GM12878 (cell line): ENCODE results near the gene TPT1. TPM values are rescaled to one million over a fixed set of nuclear protein-coding genes. Genes with fewer than 3 reads are reported as not detected.

ENCODE experiments used
- CHD2 ChIP-seq: IDR thresholded peaks from 2 replicates; pipeline ENCODE4 v1.6.1; 2011; ENCODE audit warnings: low read depth, low read length, improper control_type of control experiment, borderline replicate concordance
- CTCF ChIP-seq, 3 experiments: IDR thresholded peaks in 2 of 3; conservative IDR thresholded peaks in 1 of 3; 2 replicates each; pipeline ENCODE4 v1.5.1; 2011; ENCODE audit warnings: low read depth in 3 of 3, low read length in 3 of 3, mild to moderate bottlenecking in 3 of 3, control low read depth in 2 of 3, moderate library complexity in 2 of 3, inconsistent platforms in 1 of 3, mixed read lengths in 1 of 3; ENCODE audit not compliant: control insufficient read depth in 2 of 3, insufficient read depth in 1 of 3; ENCODE audit errors: extremely low read depth in 1 of 3
- E4F1 ChIP-seq: fragments of 450-650 bp; IDR thresholded peaks from 2 replicates; pipeline ENCODE4 v1.6.1; 2018; ENCODE audit warnings: borderline replicate concordance, mild to moderate bottlenecking; ENCODE audit not compliant: partially characterized antibody
- EZH2 ChIP-seq: IDR thresholded peaks from 2 replicates; pipeline ENCODE4 v1.6.1; 2012; ENCODE audit warnings: low read depth, mild to moderate bottlenecking, control low read depth, inconsistent platforms, low read length, borderline replicate concordance; ENCODE audit not compliant: control insufficient read depth
- GABPA ChIP-seq: IDR thresholded peaks from 2 replicates; pipeline ENCODE4 v1.6.1; 2014; ENCODE audit warnings: antibody characterized with exemption, low read depth, mild to moderate bottlenecking, inconsistent platforms
- MAX ChIP-seq: IDR thresholded peaks from 2 replicates; pipeline ENCODE4 v1.6.1; 2012; ENCODE audit warnings: low read depth, low read length, improper control_type of control experiment
- MXI1 ChIP-seq: fragments of 150-350 bp; IDR thresholded peaks from 2 replicates; pipeline ENCODE4 v1.6.1; 2011; ENCODE audit warnings: low read depth, mild to moderate bottlenecking, inconsistent platforms, low read length, improper control_type of control experiment
- NFYA ChIP-seq: IDR thresholded peaks from 2 replicates; pipeline ENCODE4 v1.6.1; 2011; ENCODE audit warnings: low read depth, mild to moderate bottlenecking, low read length, improper control_type of control experiment, borderline replicate concordance
- NR2F1 ChIP-seq: fragments of 450-650 bp; conservative IDR thresholded peaks from 2 replicates; pipeline ENCODE4 v1.6.1; 2017; ENCODE audit warnings: mild to moderate bottlenecking
- RELB ChIP-seq: fragments of 450-650 bp; IDR thresholded peaks from 2 replicates; pipeline ENCODE4 v1.6.1; 2017; ENCODE audit warnings: low read depth, mild to moderate bottlenecking, moderate library complexity
- polyA plus RNA-seq, 11 experiments: library from polyadenylated mRNA; depleted of rRNA in 4 of 11; unstranded in 6 of 11; stranded (reverse) in 5 of 11; fragments of >200 nt; fragmentation: Nextera tagmentation in 4 of 11; fragmentation: Illumina TruSeq in 1 of 11; extraction: Ambion mirVana in 4 of 11; extraction: Trizol in 1 of 11; gene quantifications; 1 replicate in 1 of 11; 2 replicates in 10 of 11; pipeline versions ENCODE4 v1.2.1 to v1.2.3, GENCODE V29; 2011 to 2016; ENCODE audit warnings: inconsistent platforms in 2 of 11, missing spikeins in 2 of 11, low read depth in 1 of 11
- total RNA-seq, 4 experiments: library from RNA; depleted of rRNA in 3 of 4; stranded (reverse); fragments of >200 nt in 3 of 4; fragmentation: Illumina TruSeq in 1 of 4; extraction: Trizol in 1 of 4; gene quantifications; 2 replicates each; pipeline versions ENCODE4 v1.2.1 to v1.2.3, GENCODE V29; 2013 to 2021

The TPT1 gene
- total and polyA plus RNA-seq, 10 of the 15 experiments (the other 5 are each of a cell fraction or from before 2014, with no cell fraction given), result 1,038 to 5,925 (median 2,336) TPM

- TF ChIP-seq CTCF (IDR thresholded peaks at IDR 0.05 in 2 of 3, conservative IDR thresholded peaks at IDR 0.05 in 1 of 3; ENCODE audit: control insufficient read depth in 2 of 3, extremely low read depth in 1 of 3, insufficient read depth in 1 of 3, low read depth in 3 of 3, low read length in 3 of 3) (no peak), GABPA (no peak), E4F1 (no peak), CHD2 (no peak), NR2F1 (no peak), MXI1 (no peak), MAX (no peak), NFYA (no peak), RELB (no peak), EZH2 (no peak)
These were observed 24.0 kb upstream of the TPT1 start (continued) for GRCh38 chr13:45364876-45365557.
